HS-5 (cell line): ENCODE measurements around the gene AOPEP.

Source experiments
- DNase-seq: peaks from one replicate; pipeline ENCODE4 v3.0.0-alpha.2; 2012; ENCODE audit warnings: low read depth

Gene AOPEP

GRCh38 chr9:94899464-94900221, 173.1 kb downstream of the AOPEP start:
- DNase-seq: no peak

GRCh38 chr9:94900222-94901018, 173.9 kb downstream of the AOPEP start:
- DNase-seq: peak; percentile 92

- no peak for DNase-seq
These were observed 174.5 kb downstream of the AOPEP start for GRCh38 chr9:94901019-94901363.

- DNase-seq: peak; percentile 53
These were observed 177.5 kb downstream of the AOPEP start for GRCh38 chr9:94903961-94904421.

- no peak for DNase-seq
These were observed 178.3 kb downstream of the AOPEP start for GRCh38 chr9:94904806-94905205.

GRCh38 chr9:94905606-94906005, 179.1 kb downstream of the AOPEP start:
- no peak for DNase-seq

GRCh38 chr9:94906181-94906580, 179.7 kb downstream of the AOPEP start:
- DNase-seq: no peak

GRCh38 chr9:94906713-94907112, 180.2 kb downstream of the AOPEP start:
- no peak for DNase-seq

- DNase-seq: no peak
These were observed 180.9 kb downstream of the AOPEP start for GRCh38 chr9:94907264-94907936.

GRCh38 chr9:94908011-94908563, 181.6 kb downstream of the AOPEP start:
- DNase-seq: no peak

GRCh38 chr9:94908583-94909249, 182.2 kb downstream of the AOPEP start:
- DNase-seq: no peak

- no peak for DNase-seq
These were observed 182.9 kb downstream of the AOPEP start for GRCh38 chr9:94909250-94909894.

GRCh38 chr9:94909965-94910730, 183.6 kb downstream of the AOPEP start:
- no peak for DNase-seq

GRCh38 chr9:94911211-94911610, 184.7 kb downstream of the AOPEP start:
- no peak for DNase-seq

- DNase-seq: no peak
These were observed 185.6 kb downstream of the AOPEP start for GRCh38 chr9:94911986-94912635.

GRCh38 chr9:94912700-94913249, 186.3 kb downstream of the AOPEP start:
- peak; percentile 94 for DNase-seq

- no peak for DNase-seq
These were observed 187.1 kb downstream of the AOPEP start for GRCh38 chr9:94913550-94913949.

- no peak for DNase-seq
These were observed 189.3 kb downstream of the AOPEP start for GRCh38 chr9:94915476-94916450.

GRCh38 chr9:94916956-94917355, 190.5 kb downstream of the AOPEP start:
- DNase-seq: no peak
